GM21528 (cell line): Measurements from ENCODE around the gene GRIP1.

Experiments used
- ATAC-seq: cut with Tn5 transposase; IDR thresholded peaks from one replicate; pipeline ENCODE4 v1.9.1; 2021; ENCODE audit warnings: mild to moderate bottlenecking, moderate library complexity; ENCODE audit not compliant: unreplicated experiment, low FRiP score

Gene GRIP1

GRCh38 chr12:66491853-66492252 lies 187.0 kb downstream of the GRIP1 start:
- ATAC-seq = no peak

GRCh38 chr12:66482351-66483203 lies 196.3 kb downstream of the GRIP1 start:
- ATAC-seq = no peak

GRCh38 chr12:66467932-66468331 lies 210.9 kb downstream of the GRIP1 start:
- ATAC-seq = no peak

- no peak for ATAC-seq
Observed at GRCh38 chr12:66461331-66461730, 217.5 kb downstream of the GRIP1 start.

- no peak for ATAC-seq
Observed at GRCh38 chr12:66459944-66460482, 218.9 kb downstream of the GRIP1 start.

- no peak for ATAC-seq
Observed at GRCh38 chr12:66456612-66457011, 222.3 kb downstream of the GRIP1 start.

- ATAC-seq = peak; percentile 85
Observed at GRCh38 chr12:66453844-66454243, 225.0 kb downstream of the GRIP1 start.

- ATAC-seq = no peak
Observed at GRCh38 chr12:66453120-66453519, 225.8 kb downstream of the GRIP1 start.

- no peak for ATAC-seq
Observed at GRCh38 chr12:66449531-66449930, 229.3 kb downstream of the GRIP1 start.

- ATAC-seq = no peak
Observed at GRCh38 chr12:66447643-66448042, 231.2 kb downstream of the GRIP1 start.

- no peak for ATAC-seq
Observed at GRCh38 chr12:66446276-66446675, 232.6 kb downstream of the GRIP1 start.

- no peak for ATAC-seq
Observed at GRCh38 chr12:66441905-66442559, 236.8 kb downstream of the GRIP1 start.

GRCh38 chr12:66438601-66439000 lies 240.3 kb downstream of the GRIP1 start:
- ATAC-seq = no peak

- no peak for ATAC-seq
Observed at GRCh38 chr12:66430106-66430505, 248.8 kb downstream of the GRIP1 start.

- ATAC-seq = no peak
Observed at GRCh38 chr12:66428870-66429269, 250.0 kb downstream of the GRIP1 start.

GRCh38 chr12:66428261-66428660 lies 250.6 kb downstream of the GRIP1 start:
- ATAC-seq = no peak

- no peak for ATAC-seq
Observed at GRCh38 chr12:66426696-66427095, 252.2 kb downstream of the GRIP1 start.

- ATAC-seq = no peak
Observed at GRCh38 chr12:66423266-66423665, 255.6 kb downstream of the GRIP1 start.

- no peak for ATAC-seq
Observed at GRCh38 chr12:66418908-66419307, 260.0 kb downstream of the GRIP1 start.

- no peak for ATAC-seq
Observed at GRCh38 chr12:66417217-66417616, 261.7 kb downstream of the GRIP1 start.

GRCh38 chr12:66409195-66409871 lies 269.5 kb downstream of the GRIP1 start:
- no peak for ATAC-seq
